Inflammatory macrophage treated with lipopolysaccharide for 4 hours (primary cell): Measurements from ENCODE around the gene CAMK4.

Source experiments
- DNase-seq: peaks from one replicate; pipeline ENCODE4 v3.0.0-alpha.2; 2020

The CAMK4 gene

GRCh38 chr5:111507276-111507675, 283.1 kb downstream of the CAMK4 start:
- DNase-seq = no peak

- DNase-seq = no peak
Observed at GRCh38 chr5:111509119-111509518, 284.9 kb downstream of the CAMK4 start.

GRCh38 chr5:111511174-111511830, 287.1 kb downstream of the CAMK4 start:
- no peak for DNase-seq

GRCh38 chr5:111511831-111512374, 287.7 kb downstream of the CAMK4 start:
- DNase-seq = peak; percentile 47

- DNase-seq = peak; percentile 99
Observed at GRCh38 chr5:111512375-111513130, 288.4 kb downstream of the CAMK4 start, which contains the start of gene STARD4. Gene STARD4, minus strand, starts transcription at chr5:111512535. Its CDS starts 5,102 bp downstream, at chr5:111507433.

- DNase-seq = peak; percentile 93
Observed at GRCh38 chr5:111513131-111513520, 288.9 kb downstream of the CAMK4 start.

- no peak for DNase-seq
Observed at GRCh38 chr5:111514087-111514486, 289.9 kb downstream of the CAMK4 start.

- DNase-seq = peak; percentile 91
Observed at GRCh38 chr5:111517853-111518501, 293.8 kb downstream of the CAMK4 start.

- no peak for DNase-seq
Observed at GRCh38 chr5:111518777-111519176, 294.6 kb downstream of the CAMK4 start.

- DNase-seq = no peak
Observed at GRCh38 chr5:111520908-111521307, 296.7 kb downstream of the CAMK4 start.

GRCh38 chr5:111528056-111528455, 303.9 kb downstream of the CAMK4 start:
- DNase-seq = peak; percentile 72

GRCh38 chr5:111530298-111530740, 306.1 kb downstream of the CAMK4 start:
- DNase-seq = peak; percentile 98

GRCh38 chr5:111532886-111533582, 308.9 kb downstream of the CAMK4 start:
- peak; percentile 74 for DNase-seq

GRCh38 chr5:111535879-111536549, 311.8 kb downstream of the CAMK4 start:
- no peak for DNase-seq

GRCh38 chr5:111537141-111538024, 313.2 kb downstream of the CAMK4 start:
- no peak for DNase-seq
